GM21825 (cell line): Measurements from ENCODE around the gene CEP72.
"Not testable (repeated sequence)": the region's sequence is repeated elsewhere in the genome, so short reads cannot be mapped to it uniquely, and the experiment has no call there.

Experiments
- ATAC-seq: cut with Tn5 transposase; IDR thresholded peaks from one replicate; pipeline ENCODE4 v1.9.1; 2021; ENCODE audit warnings: mild to moderate bottlenecking, moderate library complexity; ENCODE audit not compliant: unreplicated experiment

Gene CEP72

DNA sequence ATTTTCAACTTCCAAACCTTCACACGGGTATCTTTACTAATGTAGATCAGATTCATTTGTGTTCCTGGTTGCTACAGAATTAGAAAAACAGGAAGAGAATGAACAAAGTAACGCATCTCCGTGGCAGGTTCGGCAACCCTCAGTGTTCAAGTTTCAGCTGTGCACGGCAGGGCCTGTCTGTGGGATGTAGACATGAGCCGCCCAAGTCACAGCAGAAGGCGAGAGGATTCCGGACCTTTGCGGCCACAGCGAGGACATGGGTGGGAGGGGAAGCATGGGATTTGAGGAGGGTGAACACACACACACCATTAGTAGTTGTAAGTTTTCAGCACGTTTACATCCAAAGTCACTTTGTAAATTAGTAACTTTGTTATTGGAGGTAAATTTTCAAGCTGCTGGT, 31.7 kb upstream of the CEP72 start:
- ATAC-seq, result no peak

- ATAC-seq, result no peak
Measured at GRCh38 chr5:581266-581665, 30.9 kb upstream of the CEP72 start.

GRCh38 chr5:581941-582340, 30.2 kb upstream of the CEP72 start:
- no peak for ATAC-seq

DNA sequence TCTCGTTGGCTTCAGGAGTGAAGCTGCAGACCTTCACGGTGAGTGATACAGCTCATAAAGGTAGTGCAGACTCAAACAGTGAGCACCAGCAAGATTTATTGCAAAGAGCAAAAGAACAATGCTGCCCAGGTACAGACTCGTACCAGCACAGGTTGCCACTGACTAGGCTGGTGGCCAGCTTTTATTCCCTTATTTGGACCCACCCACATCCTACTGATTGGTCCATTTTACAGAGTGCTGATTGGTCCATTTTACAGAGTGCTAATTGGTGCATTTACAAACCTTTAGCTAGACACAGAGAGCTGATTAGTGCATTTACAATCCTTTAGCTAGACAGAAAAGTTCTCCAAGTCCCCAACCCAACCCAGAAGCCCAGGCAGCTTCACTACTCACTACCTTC, 29.7 kb upstream of the CEP72 start:
- ATAC-seq, result not testable (repeated sequence)

- no peak for ATAC-seq
Measured at GRCh38 chr5:582936-583635, 29.1 kb upstream of the CEP72 start.

DNA sequence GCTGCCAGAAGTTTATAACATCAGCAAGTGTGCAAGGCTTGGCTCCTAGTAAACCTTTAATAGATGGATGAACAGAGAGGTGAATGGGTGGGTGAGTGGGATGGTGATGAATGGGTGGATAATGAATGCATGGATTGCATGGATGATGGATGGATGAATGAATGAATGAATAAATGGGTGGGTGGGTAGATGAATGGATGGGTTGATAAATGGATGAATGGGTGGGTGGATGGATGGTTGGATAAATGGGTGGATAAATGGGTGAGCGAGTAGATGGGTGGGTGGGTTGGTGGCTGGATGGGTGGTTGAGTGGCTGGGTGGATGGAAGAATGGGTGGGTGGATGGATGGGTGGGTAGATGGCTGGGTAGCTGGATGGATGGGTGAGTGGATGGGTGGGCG, 28.5 kb upstream of the CEP72 start:
- no peak for ATAC-seq

GRCh38 chr5:584216-584615, 27.9 kb upstream of the CEP72 start:
- ATAC-seq, result no peak

DNA sequence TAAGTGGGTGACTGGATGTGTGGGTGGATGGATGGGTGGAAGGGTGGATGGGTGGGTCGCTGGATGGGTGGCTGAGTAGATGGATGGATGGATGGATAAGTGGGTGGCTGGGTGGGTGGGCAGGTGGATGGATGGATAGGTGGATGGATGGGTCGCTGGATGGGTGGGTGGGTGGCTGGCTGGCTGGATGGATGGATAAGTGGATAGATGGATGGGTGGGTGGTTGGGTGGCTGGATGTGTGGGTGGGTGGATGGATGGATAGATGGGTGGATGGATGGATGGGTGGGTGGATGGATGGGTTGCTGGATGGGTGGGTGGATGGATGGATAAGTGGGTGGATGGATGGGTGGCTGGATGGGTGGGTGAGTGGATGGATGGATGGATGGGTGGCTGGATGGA, 27.3 kb upstream of the CEP72 start:
- no peak for ATAC-seq

GRCh38 chr5:585556-585955, 26.6 kb upstream of the CEP72 start:
- ATAC-seq, result no peak

GRCh38 chr5:585962-586628, 26.0 kb upstream of the CEP72 start:
- no peak for ATAC-seq

DNA sequence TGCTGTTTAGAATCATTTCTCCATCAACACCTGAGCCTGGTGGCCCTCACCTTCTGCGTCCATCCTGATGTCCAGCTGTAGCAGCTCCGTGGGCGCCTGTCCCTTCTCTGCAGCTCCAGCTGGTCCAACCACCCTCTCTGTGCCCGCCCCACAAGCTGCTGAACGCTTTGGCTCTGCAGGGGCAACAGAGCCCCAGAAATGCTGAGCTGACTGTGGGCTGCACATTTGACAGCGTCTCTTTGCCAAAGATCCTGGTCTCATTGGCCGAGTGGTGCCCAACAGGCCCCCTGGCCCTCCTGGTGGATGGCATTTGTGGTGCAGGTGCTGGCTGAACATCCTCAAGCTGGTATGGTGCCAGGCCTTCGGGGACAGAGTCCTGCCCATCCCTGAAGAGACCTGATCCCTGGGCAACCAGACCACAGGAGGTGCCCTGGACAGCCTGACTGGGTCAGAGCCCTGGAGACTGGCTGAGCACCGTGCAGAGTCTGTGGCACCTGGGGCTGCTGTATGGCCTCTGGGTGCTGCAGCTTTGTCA, 25.3 kb upstream of the CEP72 start:
- ATAC-seq, result no peak

- no peak for ATAC-seq
Measured at GRCh38 chr5:587403-587802, 24.7 kb upstream of the CEP72 start.

- no peak for ATAC-seq
Measured at GRCh38 chr5:588406-588995, 23.6 kb upstream of the CEP72 start.

GRCh38 chr5:589173-589572, 23.0 kb upstream of the CEP72 start:
- no peak for ATAC-seq

GRCh38 chr5:589588-589987, 22.6 kb upstream of the CEP72 start:
- no peak for ATAC-seq

GRCh38 chr5:590346-590745, 21.8 kb upstream of the CEP72 start:
- no peak for ATAC-seq

- no peak for ATAC-seq
Measured at GRCh38 chr5:591746-592145, 20.4 kb upstream of the CEP72 start.

DNA sequence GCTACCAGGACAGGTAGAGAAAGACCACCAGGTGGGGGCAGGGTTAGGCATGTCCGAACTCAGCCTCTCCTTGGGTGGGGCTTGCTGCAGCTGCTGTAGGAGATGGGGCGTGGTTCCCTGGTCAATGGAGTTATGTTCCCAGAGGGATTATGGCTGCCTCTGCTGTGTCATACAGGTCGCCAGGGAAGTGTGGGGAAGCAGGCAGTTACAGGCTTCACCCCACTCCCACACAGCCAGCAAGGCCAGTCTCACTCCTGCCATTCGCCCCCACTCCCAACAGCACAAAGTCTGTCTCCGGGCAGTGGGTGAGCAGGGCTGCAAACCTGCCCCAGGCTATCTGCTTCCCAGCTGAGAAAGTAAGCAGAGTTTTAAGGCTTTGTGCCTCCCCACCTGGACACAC, 20.0 kb upstream of the CEP72 start:
- ATAC-seq, result no peak

GRCh38 chr5:593511-593910, 18.6 kb upstream of the CEP72 start:
- ATAC-seq, result no peak

- no peak for ATAC-seq
Measured at GRCh38 chr5:594226-594860, 17.8 kb upstream of the CEP72 start.

GRCh38 chr5:595285-595875, 16.8 kb upstream of the CEP72 start:
- ATAC-seq, result no peak
